ENCODE data around the gene ZNF408. TPM values are rescaled to one million over a fixed set of nuclear protein-coding genes. Genes with fewer than 3 reads are reported as not detected.

The ZNF408 gene
- polyA plus RNA-seq, 1 donor from 2014 or later = 9.1 TPM

DNA sequence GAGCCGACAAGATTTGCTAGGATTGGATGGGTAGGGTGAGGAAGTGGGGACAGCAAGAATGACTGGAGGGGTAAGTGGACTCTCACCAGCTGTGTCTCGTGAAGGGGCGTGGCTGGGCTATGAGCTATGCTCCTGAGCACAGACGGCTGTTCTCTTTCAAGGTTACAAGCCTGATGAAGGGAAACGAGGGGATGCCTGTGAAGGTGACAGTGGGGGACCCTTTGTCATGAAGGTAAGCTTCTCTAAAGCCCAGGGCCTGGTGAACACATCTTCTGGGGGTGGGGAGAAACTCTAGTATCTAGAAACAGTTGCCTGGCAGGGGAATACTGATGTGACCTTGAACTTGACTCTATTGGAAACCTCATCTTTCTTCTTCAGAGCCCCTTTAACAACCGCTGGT is 38.1 kb downstream of the ZNF408 start:
- Histone ChIP-seq H3K79me2 (replicated peaks; ENCODE audit: insufficient read depth, low read length) (no peaks in the 10 kb centered on the region), H3K9me3 (ENCODE audit: low read length) (no peaks in the 10 kb centered on the region), H3K27me3 (ENCODE audit: insufficient read depth, low read depth, low read length) (no peaks in the 10 kb centered on the region), H3K4me2 (ENCODE audit: low read length) (no peak overlapping the region), H3K36me3 (ENCODE audit: insufficient read depth, low read length) (no peaks in the 10 kb centered on the region), H2AFZ (ENCODE audit: low read depth, low read length) (no peak overlapping the region), H3K9me2 (ENCODE audit: insufficient read depth, low read length) (no peaks in the 10 kb centered on the region), H3K9ac (ENCODE audit: low read length) (no peak overlapping the region), H3K4me3 (ENCODE audit: low read length) (no peak overlapping the region), H3K27ac (ENCODE audit: low read length) (no peak overlapping the region), H3F3A (ENCODE audit: insufficient read depth, low read length, poor library complexity, severe bottlenecking) (no peaks in the 10 kb centered on the region), H4K20me1 (ENCODE audit: insufficient read depth) (no peaks in the 10 kb centered on the region)
- TF ChIP-seq SMC3 (conservative IDR thresholded peaks at IDR 0.05; ENCODE audit: poor library complexity) = no peak
- TF ChIP-seq POLR2AphosphoS5 (IDR thresholded peaks at IDR 0.05) = no peak
- no peak for TF ChIP-seq EP300 (conservative IDR thresholded peaks at IDR 0.05; ENCODE audit: poor library complexity, severe bottlenecking)
- TF ChIP-seq, protein P1, sequence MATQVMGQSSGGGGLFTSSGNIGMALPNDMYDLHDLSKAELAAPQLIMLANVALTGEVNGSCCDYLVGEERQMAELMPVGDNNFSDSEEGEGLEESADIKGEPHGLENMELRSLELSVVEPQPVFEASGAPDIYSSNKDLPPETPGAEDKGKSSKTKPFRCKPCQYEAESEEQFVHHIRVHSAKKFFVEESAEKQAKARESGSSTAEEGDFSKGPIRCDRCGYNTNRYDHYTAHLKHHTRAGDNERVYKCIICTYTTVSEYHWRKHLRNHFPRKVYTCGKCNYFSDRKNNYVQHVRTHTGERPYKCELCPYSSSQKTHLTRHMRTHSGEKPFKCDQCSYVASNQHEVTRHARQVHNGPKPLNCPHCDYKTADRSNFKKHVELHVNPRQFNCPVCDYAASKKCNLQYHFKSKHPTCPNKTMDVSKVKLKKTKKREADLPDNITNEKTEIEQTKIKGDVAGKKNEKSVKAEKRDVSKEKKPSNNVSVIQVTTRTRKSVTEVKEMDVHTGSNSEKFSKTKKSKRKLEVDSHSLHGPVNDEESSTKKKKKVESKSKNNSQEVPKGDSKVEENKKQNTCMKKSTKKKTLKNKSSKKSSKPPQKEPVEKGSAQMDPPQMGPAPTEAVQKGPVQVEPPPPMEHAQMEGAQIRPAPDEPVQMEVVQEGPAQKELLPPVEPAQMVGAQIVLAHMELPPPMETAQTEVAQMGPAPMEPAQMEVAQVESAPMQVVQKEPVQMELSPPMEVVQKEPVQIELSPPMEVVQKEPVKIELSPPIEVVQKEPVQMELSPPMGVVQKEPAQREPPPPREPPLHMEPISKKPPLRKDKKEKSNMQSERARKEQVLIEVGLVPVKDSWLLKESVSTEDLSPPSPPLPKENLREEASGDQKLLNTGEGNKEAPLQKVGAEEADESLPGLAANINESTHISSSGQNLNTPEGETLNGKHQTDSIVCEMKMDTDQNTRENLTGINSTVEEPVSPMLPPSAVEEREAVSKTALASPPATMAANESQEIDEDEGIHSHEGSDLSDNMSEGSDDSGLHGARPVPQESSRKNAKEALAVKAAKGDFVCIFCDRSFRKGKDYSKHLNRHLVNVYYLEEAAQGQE (IDR thresholded peaks at IDR 0.05; ENCODE audit: borderline replicate concordance) = no peak
- TF ChIP-seq EZH2 (IDR thresholded peaks at IDR 0.05; ENCODE audit: borderline replicate concordance, insufficient read depth, low read length, poor library complexity, severe bottlenecking) = no peak
- no peak for TF ChIP-seq RAD21 (conservative IDR thresholded peaks at IDR 0.05)

GRCh38 chr11:46741600-46742484 is 41.0 kb downstream of the ZNF408 start:
- H3F3A ChIP-seq (ENCODE audit: insufficient read depth, low read length, poor library complexity, severe bottlenecking) = no peaks in the 10 kb centered on the region
- no peak overlapping the region for H3K4me2 ChIP-seq (ENCODE audit: low read length)
- H3K9ac ChIP-seq (ENCODE audit: low read length) = no peak overlapping the region
- no peak overlapping the region for H2AFZ ChIP-seq (ENCODE audit: low read depth, low read length)
- TF ChIP-seq SMC3 (conservative IDR thresholded peaks at IDR 0.05; ENCODE audit: poor library complexity) (no peak), EP300 (conservative IDR thresholded peaks at IDR 0.05; ENCODE audit: poor library complexity, severe bottlenecking) (no peak), EZH2 (IDR thresholded peaks at IDR 0.05; ENCODE audit: borderline replicate concordance, insufficient read depth, low read length, poor library complexity, severe bottlenecking) (no peak), TAF1 (IDR thresholded peaks at IDR 0.05; ENCODE audit: low read depth) (no peak), MXI1 (conservative IDR thresholded peaks at IDR 0.05; ENCODE audit: poor library complexity, severe bottlenecking) (no peak), POLR2AphosphoS5 (IDR thresholded peaks at IDR 0.05) (no peak), CTCF (IDR thresholded peaks at IDR 0.05; ENCODE audit: poor library complexity, severe bottlenecking) (no peak)
- no peaks in the 10 kb centered on the region for H3K79me2 ChIP-seq (replicated peaks; ENCODE audit: insufficient read depth, low read length)
- H3K9me3 ChIP-seq (ENCODE audit: low read length) = no peaks in the 10 kb centered on the region
- no peak overlapping the region for H3K27ac ChIP-seq (ENCODE audit: low read length)
- H4K20me1 ChIP-seq (ENCODE audit: insufficient read depth) = no peaks in the 10 kb centered on the region
- H3K4me3 ChIP-seq (ENCODE audit: low read length) = no peak overlapping the region
- no peaks in the 10 kb centered on the region for H3K36me3 ChIP-seq (ENCODE audit: insufficient read depth, low read length)
- no peaks in the 10 kb centered on the region for H3K9me2 ChIP-seq (ENCODE audit: insufficient read depth, low read length)
- no peaks in the 10 kb centered on the region for H3K27me3 ChIP-seq (ENCODE audit: insufficient read depth, low read depth, low read length)
